GM10248 (cell line): ENCODE measurements around the gene STARD10.

Experiments
- CTCF ChIA-PET: fragments of 300-600 bp; sonication (Branson Sonifier 250); formaldehyde crosslinking; extraction: SDS; loops from one replicate; lab custom pipeline; 2021; ENCODE audit warnings: antibody characterized with exemption; lab: Yijun Ruan, JAX
- POLR2A ChIA-PET: fragments of 350-650 bp; sonication (Branson Sonifier 250); formaldehyde crosslinking; extraction: SDS; loops from one replicate; lab custom pipeline; 2020; ENCODE audit warnings: antibody characterized with exemption; lab: Yijun Ruan, JAX
- DNase-seq: peaks from one replicate; pipeline ENCODE4 v3.0.0; 2012; ENCODE audit errors: extremely low spot score
- TF ChIP-seq, protein P1 (sequence below): IDR thresholded peaks from 2 replicates; pipeline ENCODE4 v1.5.1; 2012; ENCODE audit warnings: mild to moderate bottlenecking, low read depth; ENCODE audit errors: extremely low read depth, missing control alignments, control extremely low read depth

The STARD10 gene

DNA sequence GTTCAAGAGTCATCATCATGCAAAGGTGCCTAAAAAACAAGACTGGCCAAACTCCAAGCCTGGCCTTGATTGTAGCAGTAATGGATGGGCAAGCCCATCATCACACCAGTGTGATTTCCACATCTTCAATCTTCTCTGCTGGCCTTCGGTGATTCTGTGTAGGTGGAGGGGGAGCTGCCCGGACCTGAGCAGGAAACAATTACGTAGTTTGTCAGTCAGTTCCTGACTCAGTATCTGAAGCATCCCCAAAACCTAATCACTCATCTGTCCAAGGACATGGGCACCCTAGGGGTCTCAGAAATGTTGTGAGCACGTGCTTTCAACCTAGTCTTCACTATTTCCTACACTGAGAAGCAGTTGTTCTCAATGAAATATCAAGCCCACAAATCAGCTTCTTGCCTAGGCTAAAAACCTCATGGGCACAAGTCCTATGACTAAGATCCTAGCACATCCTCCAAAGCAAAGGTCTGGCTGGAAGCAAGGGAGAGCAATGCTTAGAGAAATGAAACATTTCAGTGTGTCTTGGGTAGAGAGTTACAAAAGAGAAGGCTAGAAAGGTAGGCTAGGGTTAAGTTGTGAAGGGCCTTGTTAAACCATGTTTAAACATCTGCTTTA is 45.0 kb upstream of the STARD10 start:
- POLR2A ChIA-PET = no interaction called here
- TF ChIP-seq, protein P1, sequence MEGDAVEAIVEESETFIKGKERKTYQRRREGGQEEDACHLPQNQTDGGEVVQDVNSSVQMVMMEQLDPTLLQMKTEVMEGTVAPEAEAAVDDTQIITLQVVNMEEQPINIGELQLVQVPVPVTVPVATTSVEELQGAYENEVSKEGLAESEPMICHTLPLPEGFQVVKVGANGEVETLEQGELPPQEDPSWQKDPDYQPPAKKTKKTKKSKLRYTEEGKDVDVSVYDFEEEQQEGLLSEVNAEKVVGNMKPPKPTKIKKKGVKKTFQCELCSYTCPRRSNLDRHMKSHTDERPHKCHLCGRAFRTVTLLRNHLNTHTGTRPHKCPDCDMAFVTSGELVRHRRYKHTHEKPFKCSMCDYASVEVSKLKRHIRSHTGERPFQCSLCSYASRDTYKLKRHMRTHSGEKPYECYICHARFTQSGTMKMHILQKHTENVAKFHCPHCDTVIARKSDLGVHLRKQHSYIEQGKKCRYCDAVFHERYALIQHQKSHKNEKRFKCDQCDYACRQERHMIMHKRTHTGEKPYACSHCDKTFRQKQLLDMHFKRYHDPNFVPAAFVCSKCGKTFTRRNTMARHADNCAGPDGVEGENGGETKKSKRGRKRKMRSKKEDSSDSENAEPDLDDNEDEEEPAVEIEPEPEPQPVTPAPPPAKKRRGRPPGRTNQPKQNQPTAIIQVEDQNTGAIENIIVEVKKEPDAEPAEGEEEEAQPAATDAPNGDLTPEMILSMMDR = no peak
- CTCF ChIA-PET = interaction anchor here (1.1 to 2.5 kb wide), 2 partner anchors 7 to 339 kb away, joined by 3 to 11 read pairs; no protein-coding TSS in a partner anchor
- DNase-seq = no peak

DNA sequence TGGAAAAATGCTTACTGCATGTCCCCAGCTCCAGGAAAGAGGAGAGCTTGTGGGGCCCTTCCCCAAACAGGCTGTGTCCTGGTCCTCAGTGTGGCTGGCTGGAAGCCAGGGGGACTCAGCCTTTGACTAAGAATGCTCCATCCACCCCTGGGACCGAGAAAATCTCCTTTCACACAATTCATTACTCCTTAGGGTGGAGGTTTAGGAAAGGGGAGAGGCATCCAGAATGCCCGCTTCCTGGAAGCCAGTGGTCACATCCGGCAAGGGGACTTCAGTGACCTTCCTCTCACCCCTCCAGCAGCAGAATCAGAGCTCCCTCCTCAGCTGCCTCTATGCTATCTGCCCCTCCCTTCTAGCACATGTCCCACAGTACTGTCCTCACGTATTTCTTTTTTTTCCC is 42.3 kb upstream of the STARD10 start:
- no peak for DNase-seq
- POLR2A ChIA-PET = interaction anchor here (0.9 kb wide), 1 partner anchor 114 kb away, joined by 5 read pairs; no protein-coding TSS in a partner anchor
- CTCF ChIA-PET = no interaction called here
- TF ChIP-seq, protein P1 = no peak

DNA sequence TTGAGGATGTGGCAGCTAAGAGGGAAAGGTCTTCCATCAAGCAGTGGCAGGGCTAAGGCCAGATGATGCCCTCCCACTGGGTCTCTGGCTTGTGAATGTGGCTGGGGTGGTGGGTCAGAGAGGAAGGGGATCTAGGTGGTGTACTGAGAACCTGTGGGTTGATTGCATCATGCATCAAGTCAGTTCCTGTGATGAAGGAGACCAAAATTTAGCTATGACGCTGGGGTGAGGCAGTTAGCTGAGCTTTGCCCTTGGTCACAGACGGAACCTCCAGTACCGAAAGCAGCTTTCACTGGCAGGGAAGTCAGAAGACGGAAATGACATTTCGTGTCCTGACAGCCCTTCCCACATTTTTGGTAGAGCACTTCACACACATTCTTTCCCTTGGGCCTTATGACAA is 41.1 kb upstream of the STARD10 start:
- POLR2A ChIA-PET = no interaction called here
- TF ChIP-seq, protein P1 = no peak
- CTCF ChIA-PET = interaction anchor here (1.5 to 9.5 kb wide), 3 partner anchors 11 to 344 kb away, joined by 4 to 204 read pairs (median 38); no protein-coding TSS in a partner anchor
- no peak for DNase-seq

DNA sequence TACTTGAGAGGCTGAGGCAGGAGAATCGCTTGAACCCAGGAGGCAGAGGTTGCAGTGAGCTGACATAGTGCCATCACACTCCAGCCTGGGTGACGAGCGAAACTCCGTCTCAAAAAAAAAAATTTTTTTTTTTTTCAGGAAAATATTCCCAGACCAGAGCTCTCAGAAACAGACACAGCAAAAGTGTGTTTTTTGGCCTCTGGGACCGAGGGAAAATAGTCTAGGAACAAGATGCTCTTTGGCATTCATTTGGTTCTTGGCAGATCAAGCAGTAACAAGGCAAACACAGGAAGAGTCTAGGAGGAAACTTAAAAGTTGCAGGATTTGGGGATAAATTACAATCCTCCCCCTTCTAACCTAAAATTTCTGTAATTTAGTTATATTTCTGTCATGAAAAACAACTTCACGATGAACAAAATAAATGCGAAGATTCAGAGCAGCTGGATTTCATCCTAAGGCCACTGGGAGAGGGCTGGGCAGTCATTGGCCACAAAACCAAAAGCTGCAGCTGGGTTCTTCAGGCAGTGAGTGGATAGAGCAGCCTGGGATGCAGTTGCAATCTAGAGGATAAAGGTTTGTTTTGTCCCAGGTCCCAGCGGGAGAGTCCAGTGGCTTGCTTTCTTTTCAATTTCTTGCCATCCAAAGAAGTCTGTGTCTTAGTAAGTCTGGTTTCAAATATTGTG is 40.1 kb upstream of the STARD10 start:
- ChIA-PET CTCF (interaction anchor here (1.5 to 9.5 kb wide), 5 partner anchors 12 to 403 kb away, joined by 4 to 204 read pairs (median 4); no protein-coding TSS in a partner anchor), POLR2A (no interaction called here)
- TF ChIP-seq, protein P1 = no peak
- no peak for DNase-seq

DNA sequence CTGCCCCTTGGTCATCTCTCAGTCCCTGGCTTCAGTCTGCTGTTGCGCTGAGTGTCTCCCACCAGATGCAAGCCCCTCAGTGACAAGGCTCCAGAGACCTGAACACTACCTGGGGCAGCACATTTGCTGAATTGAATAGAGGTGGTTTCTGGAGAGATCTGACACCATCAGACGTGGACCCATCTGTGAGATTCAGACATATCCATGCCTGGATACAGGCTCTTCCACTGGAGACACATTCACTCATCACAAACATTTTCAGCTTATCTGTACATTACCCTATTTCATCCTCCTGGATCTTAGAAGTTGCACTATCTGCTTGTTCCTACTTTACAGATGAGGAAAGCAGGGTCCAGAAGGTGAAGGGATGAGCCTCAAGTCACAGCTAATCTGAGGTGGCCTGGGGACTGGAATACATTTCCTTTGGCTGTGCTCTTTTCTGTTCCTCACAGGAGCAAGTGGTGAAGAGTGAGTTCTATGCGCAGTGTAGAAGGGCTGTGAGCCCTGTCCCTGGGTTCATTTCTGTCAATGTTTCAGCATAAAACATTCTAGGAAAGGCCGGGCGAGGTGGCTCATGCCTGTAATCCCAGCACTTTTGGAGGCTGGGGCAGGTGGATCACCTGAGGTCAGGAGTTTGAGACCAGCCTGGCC is 39.4 kb upstream of the STARD10 start:
- POLR2A ChIA-PET = no interaction called here
- TF ChIP-seq, protein P1 = no peak
- CTCF ChIA-PET = interaction anchor here (1.7 to 9.5 kb wide), 6 partner anchors 8 to 404 kb away, joined by 4 to 204 read pairs (median 12); no protein-coding TSS in a partner anchor
- DNase-seq = no peak
